NCI-H82 treated with DMSO at 0.1 percent for 48 hours (cell line): Measurements from ENCODE around the gene GNLY.
"Not testable (repeated sequence)": the region's sequence is repeated elsewhere in the genome, so short reads cannot be mapped to it uniquely, and the experiment has no call there.

Experiments
- DNase-seq: peaks from one replicate; lab custom pipeline; 2025; ENCODE audit not compliant: unreplicated experiment; lab: John Stamatoyannopoulos, UW

The GNLY gene

GRCh38 chr2:85694052-85695025 is at the start of gene GNLY:
GNLY (plus strand) TSS chr2:85694358; CDS start chr2:85694419, 61 bp downstream.
- DNase-seq = no peak

DNA sequence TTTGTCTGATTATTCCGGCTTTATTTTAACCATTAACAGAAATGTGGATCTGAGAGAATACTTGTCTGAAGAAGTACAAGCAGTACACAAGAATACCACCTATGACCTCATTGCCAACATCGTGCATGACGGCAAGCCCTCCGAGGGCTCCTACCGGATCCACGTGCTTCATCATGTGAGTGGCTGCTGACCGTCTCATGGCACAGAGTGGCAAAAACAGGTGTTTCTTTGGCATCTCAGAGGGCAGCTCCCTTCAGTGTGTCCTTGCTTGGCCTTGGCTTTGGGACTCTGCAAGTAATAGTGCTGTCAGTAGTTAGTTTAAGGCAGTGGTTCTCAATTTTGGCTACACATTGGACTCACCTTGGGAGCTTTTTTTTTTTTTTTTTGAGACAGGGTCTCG is 49.2 kb upstream of the GNLY start:
- no peak for DNase-seq

DNA sequence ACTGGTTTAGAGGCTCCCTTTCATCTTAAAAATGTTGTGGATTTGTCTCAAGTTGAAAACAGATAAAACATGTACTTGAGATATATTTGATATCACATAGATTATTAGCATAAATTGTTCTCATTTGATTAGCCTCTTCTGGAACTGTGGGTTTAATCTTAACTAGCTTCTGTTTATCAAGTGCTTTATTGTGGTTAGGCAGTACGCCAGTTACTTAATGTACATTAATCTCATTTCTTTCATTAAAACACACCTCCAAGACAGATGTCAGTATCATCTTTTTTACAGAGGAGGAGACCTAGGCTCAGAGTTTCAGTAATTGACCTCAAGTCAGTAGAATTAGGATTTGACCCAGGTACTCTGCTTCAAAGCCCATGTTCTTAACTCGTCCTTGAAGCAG is 48.0 kb upstream of the GNLY start:
- no peak for DNase-seq

- no peak for DNase-seq
Measured at GRCh38 chr2:85647823-85648526, 46.2 kb upstream of the GNLY start.

DNA sequence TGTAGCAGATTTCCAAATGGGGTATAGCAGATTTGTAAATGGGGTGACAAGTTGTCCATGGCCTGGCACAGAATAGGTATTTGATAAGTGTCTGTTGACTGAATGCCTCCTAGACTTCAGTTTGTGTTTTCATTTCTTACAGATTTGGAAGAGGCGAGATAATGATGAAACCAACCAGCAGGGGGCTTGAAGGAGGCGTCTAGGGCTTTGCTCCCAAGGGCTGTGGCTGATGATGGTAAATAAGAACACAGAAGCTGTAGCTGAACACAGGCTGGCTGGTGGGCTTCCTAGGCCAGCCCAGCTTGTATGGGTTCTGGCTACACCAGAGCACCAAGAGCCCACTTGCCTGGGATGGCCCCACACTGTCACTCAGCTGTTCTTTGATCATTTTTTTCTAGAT is 45.5 kb upstream of the GNLY start:
- no peak for DNase-seq

DNA sequence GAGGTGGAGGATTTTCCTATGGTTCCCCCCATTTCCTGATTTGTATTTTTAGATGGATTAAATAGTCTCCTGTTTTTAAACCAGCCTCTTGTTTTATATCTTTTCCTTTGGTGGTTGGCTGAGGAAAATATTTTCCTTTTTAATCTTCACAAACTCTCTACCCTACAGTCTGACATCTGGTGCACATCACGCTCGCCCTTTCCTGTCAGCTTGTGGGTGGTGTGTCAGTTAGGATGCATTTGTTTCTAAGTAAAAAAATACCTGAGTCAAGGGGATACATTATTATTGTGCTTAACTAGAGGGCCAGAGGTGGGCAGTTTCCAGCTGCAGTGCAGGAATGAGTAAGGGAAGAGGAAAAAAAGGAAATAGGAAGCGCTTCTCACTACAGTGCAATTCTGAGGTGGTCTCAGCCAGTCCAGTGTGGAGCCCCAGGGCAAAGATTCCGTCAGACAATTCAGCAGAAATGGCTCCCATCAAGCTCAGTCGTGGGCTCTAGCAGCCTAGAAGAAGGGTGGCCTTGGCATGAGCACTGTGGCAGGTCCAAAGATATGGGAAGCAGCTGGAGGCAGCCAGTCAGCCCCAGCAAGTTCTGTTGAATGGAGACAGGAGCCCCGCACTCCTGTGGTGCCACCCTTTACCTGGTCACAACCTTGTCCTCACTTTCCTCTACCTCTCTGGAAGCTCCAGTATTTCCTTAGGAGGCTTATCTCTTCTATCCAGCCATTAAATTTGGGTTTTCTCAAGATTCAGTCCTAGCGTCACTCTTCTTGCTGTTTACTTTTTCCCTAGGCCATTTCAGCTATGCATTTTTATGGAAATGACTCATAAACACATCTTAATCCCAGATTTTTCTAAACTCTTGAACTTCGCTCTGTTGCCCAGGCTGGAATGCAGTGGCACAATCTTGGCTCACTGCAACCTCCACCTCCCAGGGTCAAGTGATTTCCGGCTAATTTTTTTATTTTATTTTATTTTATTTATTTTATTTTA is 44.7 kb upstream of the GNLY start:
- no peak for DNase-seq

- no peak for DNase-seq
Measured at GRCh38 chr2:85650456-85650855, 43.7 kb upstream of the GNLY start.

- DNase-seq = no peak
Measured at GRCh38 chr2:85651097-85651496, 43.1 kb upstream of the GNLY start.

DNA sequence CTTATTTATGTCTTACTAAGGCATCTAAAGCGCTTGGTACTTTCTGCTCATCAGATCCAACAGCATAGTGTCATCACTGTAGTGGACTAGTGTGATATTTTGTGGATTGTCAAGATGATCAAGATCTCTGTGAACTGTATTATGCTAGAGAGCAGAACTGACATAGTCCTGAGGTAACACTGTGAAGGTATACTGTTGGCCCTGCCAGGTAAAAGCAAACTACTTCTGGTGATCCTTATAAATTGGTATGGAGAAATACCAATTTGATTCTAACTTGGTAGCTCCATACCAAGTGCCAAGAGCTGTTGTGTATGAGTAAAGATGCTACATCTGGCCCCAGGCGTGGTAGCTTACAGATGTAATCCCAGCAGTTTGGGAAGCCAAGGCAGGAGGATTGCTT is 42.1 kb upstream of the GNLY start:
- no peak for DNase-seq

GRCh38 chr2:85653996-85654395 is 40.2 kb upstream of the GNLY start:
- DNase-seq = no peak

DNA sequence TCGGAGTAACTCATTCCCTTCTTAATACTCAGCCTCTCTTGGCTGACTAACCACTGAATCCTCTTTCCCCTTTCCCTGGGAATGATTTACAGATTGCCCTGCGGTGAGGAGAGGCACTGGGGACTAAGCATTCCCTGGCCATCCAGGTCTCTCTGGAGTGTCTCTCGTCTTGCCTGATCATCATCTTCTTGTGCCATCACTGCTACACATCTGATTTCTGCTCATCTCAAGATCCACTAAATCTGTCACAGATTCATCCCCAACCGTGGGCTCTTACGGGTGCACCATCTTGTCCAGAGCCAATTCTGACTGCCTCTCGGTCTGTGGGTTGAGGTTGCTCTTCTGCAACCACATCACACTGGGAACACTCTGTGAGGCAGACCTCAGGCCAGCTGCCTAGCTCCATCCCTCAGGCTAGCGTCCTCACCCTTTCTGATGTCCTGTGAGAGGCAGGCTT is 38.2 kb upstream of the GNLY start:
- DNase-seq = no peak

- no peak for DNase-seq
Measured at GRCh38 chr2:85656468-85656867, 37.7 kb upstream of the GNLY start.

- not testable (repeated sequence) for DNase-seq
Measured at GRCh38 chr2:85657399-85657798, 36.8 kb upstream of the GNLY start.

- no peak for DNase-seq
Measured at GRCh38 chr2:85659324-85659981, 34.7 kb upstream of the GNLY start.

- not testable (repeated sequence) for DNase-seq
Measured at GRCh38 chr2:85660301-85660700, 33.9 kb upstream of the GNLY start.

GRCh38 chr2:85660725-85661124 is 33.4 kb upstream of the GNLY start:
- DNase-seq = no peak

DNA sequence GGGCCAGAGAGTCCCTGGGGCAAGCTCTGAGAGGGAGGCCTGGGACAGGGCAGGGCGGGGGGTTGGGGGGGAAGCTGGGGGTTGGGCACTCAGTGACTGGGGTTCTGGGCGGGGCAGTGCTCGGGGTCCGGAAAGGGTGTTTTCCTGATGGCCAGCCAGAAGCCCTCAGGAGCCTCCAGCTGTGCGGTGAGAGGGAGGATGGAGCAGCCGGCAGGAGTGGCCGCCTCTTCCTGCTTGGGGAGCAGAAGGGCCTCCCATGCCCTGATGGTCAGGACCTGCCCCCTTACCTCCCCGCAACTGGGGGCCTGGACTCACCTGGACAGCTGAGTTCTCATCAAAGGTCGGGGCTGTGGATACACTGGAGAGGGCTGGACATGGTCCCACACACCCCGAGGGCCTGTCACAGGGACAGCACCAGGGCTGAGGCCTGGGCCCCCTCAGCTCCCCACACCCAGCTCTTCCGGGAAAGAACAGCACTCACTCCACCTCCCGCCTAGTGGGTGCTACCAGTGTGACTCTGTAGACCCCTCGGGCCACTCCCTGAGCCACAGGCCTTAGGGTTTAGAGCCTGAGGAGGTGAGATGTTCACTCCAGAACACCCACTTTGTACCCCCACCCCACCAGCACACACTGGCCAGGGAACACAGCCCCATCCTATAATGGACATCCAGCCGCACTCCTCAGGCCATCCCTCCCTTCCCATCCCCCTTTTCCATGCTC is 32.9 kb upstream of the GNLY start:
- DNase-seq = no peak

- no peak for DNase-seq
Measured at GRCh38 chr2:85662899-85663593, 31.1 kb upstream of the GNLY start.
